Activated CD8-positive, alpha-beta memory T cell treated with anti-CD3 and anti-CD28 coated beads, Interleukin-2, amount 50 U/mL, for 1 hour (primary cell): ENCODE measurements around the gene PTPRN.
"Not testable (repeated sequence)": the region's sequence is repeated elsewhere in the genome, so short reads cannot be mapped to it uniquely, and the experiment has no call there.

Experiments
- DNase-seq: peaks from one replicate; pipeline ENCODE4 v3.0.0-alpha.2; 2020; ENCODE audit errors: extremely low read depth

Gene PTPRN

GRCh38 chr2:219270055-219270372, 39.2 kb downstream of the PTPRN start:
- DNase-seq = no peak

GRCh38 chr2:219269362-219270054, 39.7 kb downstream of the PTPRN start:
- no peak for DNase-seq

- DNase-seq = no peak
These were observed 40.9 kb downstream of the PTPRN start for GRCh38 chr2:219268294-219268693.

- no peak for DNase-seq
These were observed 42.3 kb downstream of the PTPRN start for GRCh38 chr2:219266886-219267285.

GRCh38 chr2:219266232-219266631, 43.0 kb downstream of the PTPRN start:
- no peak for DNase-seq

GRCh38 chr2:219261024-219261855, 48.0 kb downstream of the PTPRN start:
- no peak for DNase-seq

GRCh38 chr2:219258942-219259341, 50.3 kb downstream of the PTPRN start:
- not testable (repeated sequence) for DNase-seq

GRCh38 chr2:219254590-219255201, 54.5 kb downstream of the PTPRN start:
- no peak for DNase-seq

- peak; percentile 73 for DNase-seq
These were observed 55.2 kb downstream of the PTPRN start, which contains the start of gene TUBA4A for GRCh38 chr2:219253753-219254589. TUBA4A (minus strand) TSS chr2:219253918; CDS start chr2:219253858, 60 bp downstream.

- DNase-seq = no peak
These were observed 56.1 kb downstream of the PTPRN start, which contains the start of gene TUBA4B for GRCh38 chr2:219252900-219253752. TUBA4B (plus strand) TSS chr2:219253243; CDS start chr2:219253408, 165 bp downstream.

GRCh38 chr2:219252570-219252899, 56.7 kb downstream of the PTPRN start:
- DNase-seq = no peak

- DNase-seq = no peak
These were observed 57.1 kb downstream of the PTPRN start for GRCh38 chr2:219252084-219252483.

- no peak for DNase-seq
These were observed 57.5 kb downstream of the PTPRN start for GRCh38 chr2:219251656-219252055.

- no peak for DNase-seq
These were observed 59.0 kb downstream of the PTPRN start for GRCh38 chr2:219250049-219250781.

- DNase-seq = no peak
These were observed 59.8 kb downstream of the PTPRN start for GRCh38 chr2:219249203-219249980.

GRCh38 chr2:219248845-219249202, 60.4 kb downstream of the PTPRN start:
- no peak for DNase-seq

- DNase-seq = peak; percentile 61
These were observed 61.2 kb downstream of the PTPRN start for GRCh38 chr2:219247678-219248642.

GRCh38 chr2:219246559-219246958, 62.6 kb downstream of the PTPRN start:
- DNase-seq = no peak
